Uterus (tissue), 2 donors: Measurements from ENCODE around the gene SMURF1.

ENCODE experiments used
- CTCF ChIP-seq, 4 experiments: fragments of 200-600 bp in 2 of 4; fragments of 450-650 bp in 2 of 4; sonication (generic) in 2 of 4; IDR thresholded peaks; one replicate each; pipeline ENCODE4 v1.5.1; 2016 to 2019; ENCODE audit warnings: antibody characterized with exemption in 4 of 4, mild to moderate bottlenecking in 2 of 4, moderate library complexity in 1 of 4
- POLR2A ChIP-seq, 2 donors: fragments of 450-650 bp; IDR thresholded peaks; one replicate each; pipeline ENCODE4 v1.6.1; 2016; ENCODE audit warnings: antibody characterized with exemption in 2 of 2, mild to moderate bottlenecking in 1 of 2, moderate library complexity in 1 of 2

GRCh38 chr7:99050971-99051370, 92.9 kb downstream of the SMURF1 start:
- TF ChIP-seq CTCF (IDR thresholded peaks at IDR 0.05) (no peak), POLR2A (IDR thresholded peaks at IDR 0.05) (no peak)
